Endodermal cell (in vitro differentiated cells): ENCODE measurements around the gene IL1RAPL2. TPM values are rescaled to one million over a fixed set of nuclear protein-coding genes. Genes with fewer than 3 reads are reported as not detected.

Experiments used
- DNase-seq: peaks from one replicate; pipeline ENCODE4 v3.0.0-alpha.2; 2017
- H3K27ac ChIP-seq: 2 replicates; pipeline ENCODE4 v1.5.1; 2013; ENCODE audit warnings: mild to moderate bottlenecking, low read depth, low read length, moderate library complexity
- H3K27me3 ChIP-seq: 2 replicates; pipeline ENCODE4 v1.6.1; 2013; ENCODE audit warnings: mild to moderate bottlenecking, low read length, moderate library complexity; ENCODE audit not compliant: insufficient read depth, control insufficient read depth, poor library complexity, severe bottlenecking
- H3K36me3 ChIP-seq: 2 replicates; pipeline ENCODE4 v1.7.0; 2013; ENCODE audit warnings: mild to moderate bottlenecking, low read length, moderate library complexity; ENCODE audit not compliant: control insufficient read depth, insufficient read depth
- H3K4me1 ChIP-seq: one replicate; pipeline ENCODE4 v1.7.0; 2013; ENCODE audit warnings: low read length; ENCODE audit not compliant: control insufficient read depth, insufficient read depth
- H3K4me3 ChIP-seq: 2 replicates; pipeline ENCODE4 v1.5.1; 2013; ENCODE audit warnings: mild to moderate bottlenecking, low read length, moderate library complexity
- H3K9ac ChIP-seq: 2 replicates; pipeline ENCODE4 v1.6.1; 2013; ENCODE audit warnings: mild to moderate bottlenecking, low read length, moderate library complexity; ENCODE audit not compliant: poor library complexity, severe bottlenecking; ENCODE audit errors: extremely low read depth
- H3K9me3 ChIP-seq: 2 replicates; pipeline ENCODE4 v1.6.1; 2013; ENCODE audit warnings: mild to moderate bottlenecking, low read length, moderate library complexity; ENCODE audit not compliant: control insufficient read depth
- H3K27ac Mint-ChIP-seq: 2 replicates; pipeline ENCODE4 v1.8.0; 2020; ENCODE audit warnings: mixed read lengths
- H3K27me3 Mint-ChIP-seq: 2 replicates; pipeline ENCODE4 v1.8.0; 2021; ENCODE audit warnings: mild to moderate bottlenecking, mixed read lengths; ENCODE audit not compliant: insufficient read depth
- H3K36me3 Mint-ChIP-seq: 2 replicates; pipeline ENCODE4 v1.8.0; 2020; ENCODE audit warnings: low read depth, mixed read lengths
- H3K4me1 Mint-ChIP-seq: 2 replicates; pipeline ENCODE4 v1.8.0; 2020; ENCODE audit warnings: mixed read lengths
- H3K4me3 Mint-ChIP-seq: 2 replicates; pipeline ENCODE4 v1.8.0; 2020; ENCODE audit warnings: mild to moderate bottlenecking, moderate library complexity, mixed read lengths
- H3K9me3 Mint-ChIP-seq: 2 replicates; pipeline ENCODE4 v1.8.0; 2020; ENCODE audit warnings: mild to moderate bottlenecking, mixed read lengths
- CTCF ChIP-seq: fragments of 200-600 bp; sonication (generic); conservative IDR thresholded peaks from 2 replicates; pipeline ENCODE4 v1.5.0; 2021; ENCODE audit warnings: antibody characterized with exemption, mild to moderate bottlenecking
- WGBS, 2 experiments: methylation state at CpG; one replicate each; pipeline versions ENCODE4 v1.1.5 to v1.1.7; 2013; ENCODE audit warnings: missing lambda C conversion rate in 2 of 2, mixed read lengths in 1 of 2; ENCODE audit not compliant: insufficient coverage in 1 of 2, insufficient read length in 1 of 2; 5-methylcytosine and 5-hydroxymethylcytosine counted together
- total RNA-seq, 2 donors: library from RNA; stranded (reverse); fragmentation: NEBNext Ultra II Directional in 1 of 2; extraction: Animal tissue kit (Norgen Biotek cat#: 25700) in 1 of 2; gene quantifications; 2 replicates in 1 of 2; 3 replicates in 1 of 2; pipeline ENCODE4 v1.2.1, GENCODE V29; 2021

Gene IL1RAPL2
- total RNA-seq, 2 donors from 2014 or later = 0.13 TPM; not detected in 1

GRCh38 chrX:105313596-105313995 is 747.6 kb downstream of the IL1RAPL2 start:
- no peaks in the 10 kb centered on the region for H3K36me3 ChIP-seq
- H3K4me3 ChIP-seq = no peak overlapping the region
- TF ChIP-seq CTCF = no peak
- Mint-ChIP-seq H3K9me3 (peaks cover 24% of the 10 kb centered on the region), H3K4me1 (no peaks in the 10 kb centered on the region), H3K4me3 (no peak overlapping the region), H3K36me3 (no peaks in the 10 kb centered on the region), H3K27ac (no peak overlapping the region), H3K27me3 (no peaks in the 10 kb centered on the region)
- WGBS, 2 experiments = no CpG with 5 or more reads among the region's 1 CpG
- no peaks in the 10 kb centered on the region for H3K27me3 ChIP-seq
- no peak for DNase-seq
- no peak overlapping the region for H3K27ac ChIP-seq
- H3K9ac ChIP-seq = no peak overlapping the region
- H3K4me1 ChIP-seq = no peaks in the 10 kb centered on the region
- H3K9me3 ChIP-seq = no peaks in the 10 kb centered on the region

- Mint-ChIP-seq H3K4me1 (no peaks in the 10 kb centered on the region), H3K9me3 (peaks cover 23% of the 10 kb centered on the region), H3K36me3 (no peaks in the 10 kb centered on the region), H3K27me3 (no peaks in the 10 kb centered on the region), H3K4me3 (no peak overlapping the region), H3K27ac (no peak overlapping the region)
- no peak for DNase-seq
- Histone ChIP-seq H3K27me3 (no peaks in the 10 kb centered on the region), H3K9ac (no peak overlapping the region), H3K36me3 (no peaks in the 10 kb centered on the region), H3K4me1 (no peaks in the 10 kb centered on the region), H3K9me3 (no peaks in the 10 kb centered on the region), H3K27ac (no peak overlapping the region), H3K4me3 (no peak overlapping the region)
- TF ChIP-seq CTCF = no peak
- 100% methylated on average over 2 of the region's 2 CpGs; no CpG with 5 or more reads in 1 of the 2 experiments for WGBS, 2 experiments
Observed at GRCh38 chrX:105314458-105314857, 748.5 kb downstream of the IL1RAPL2 start.

- Mint-ChIP-seq H3K36me3 (no peaks in the 10 kb centered on the region), H3K4me3 (no peak overlapping the region), H3K27ac (no peak overlapping the region), H3K4me1 (no peaks in the 10 kb centered on the region), H3K9me3 (peaks cover 21% of the 10 kb centered on the region), H3K27me3 (no peaks in the 10 kb centered on the region)
- H3K27ac ChIP-seq = no peak overlapping the region
- H3K9me3 ChIP-seq = no peaks in the 10 kb centered on the region
- no peaks in the 10 kb centered on the region for H3K27me3 ChIP-seq
- no peak for TF ChIP-seq CTCF
- no CpG with 5 or more reads among the region's 1 CpG for WGBS, 2 experiments
- H3K4me3 ChIP-seq = no peak overlapping the region
- H3K9ac ChIP-seq = no peak overlapping the region
- H3K4me1 ChIP-seq = no peaks in the 10 kb centered on the region
- no peak for DNase-seq
- H3K36me3 ChIP-seq = no peaks in the 10 kb centered on the region
Observed at GRCh38 chrX:105315248-105315647, 749.2 kb downstream of the IL1RAPL2 start.
